GM18511 (cell line): ENCODE data around the gene PTCH1.

ENCODE experiments used
- ATAC-seq: cut with Tn5 transposase; IDR thresholded peaks from one replicate; pipeline ENCODE4 v1.9.1; 2021; ENCODE audit warnings: mild to moderate bottlenecking, moderate library complexity; ENCODE audit not compliant: unreplicated experiment

PTCH1 gene

GRCh38 chr9:95409650-95410426, 106.9 kb downstream of the PTCH1 start:
- no peak for ATAC-seq

GRCh38 chr9:95407524-95407923, 109.2 kb downstream of the PTCH1 start:
- ATAC-seq: no peak

GRCh38 chr9:95406121-95406520, 110.7 kb downstream of the PTCH1 start:
- no peak for ATAC-seq

- ATAC-seq: no peak
These were observed 117.5 kb downstream of the PTCH1 start for GRCh38 chr9:95399261-95399660.
